GM19452 (cell line): ENCODE results near the gene KCNK18.
"Not testable (repeated sequence)": the region's sequence is repeated elsewhere in the genome, so short reads cannot be mapped to it uniquely, and the experiment has no call there.

Source experiments
- ATAC-seq: cut with Tn5 transposase; IDR thresholded peaks from one replicate; pipeline ENCODE4 v1.9.1; 2021; ENCODE audit not compliant: unreplicated experiment

KCNK18 gene

DNA sequence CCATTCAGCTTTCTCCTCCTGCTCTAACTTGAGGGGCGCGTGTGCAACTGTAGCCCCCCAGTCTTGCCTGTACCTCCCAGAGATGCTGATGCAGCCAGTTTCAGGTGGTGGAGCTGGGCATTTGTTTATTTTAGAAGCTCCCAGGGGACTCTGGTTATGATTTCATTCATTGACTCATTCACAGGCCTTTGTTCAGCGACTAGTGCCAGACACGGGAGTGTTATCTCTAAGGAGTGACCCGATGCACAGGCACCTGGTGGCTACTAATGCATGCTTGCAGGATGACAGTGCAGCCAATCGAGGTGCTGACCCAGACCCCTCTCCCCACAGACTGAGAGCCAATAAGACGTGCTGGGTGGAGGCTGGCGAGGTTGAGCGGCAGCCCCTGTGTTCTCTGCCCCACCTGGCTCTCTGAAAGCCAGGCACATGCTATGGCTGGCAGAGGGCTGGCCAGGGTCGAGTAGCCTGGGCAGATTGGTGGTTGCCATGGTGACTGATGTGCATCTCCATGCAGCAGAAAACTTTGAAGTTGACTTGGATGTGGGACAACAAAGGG lies 23.9 kb downstream of the KCNK18 start:
- ATAC-seq = no peak

DNA sequence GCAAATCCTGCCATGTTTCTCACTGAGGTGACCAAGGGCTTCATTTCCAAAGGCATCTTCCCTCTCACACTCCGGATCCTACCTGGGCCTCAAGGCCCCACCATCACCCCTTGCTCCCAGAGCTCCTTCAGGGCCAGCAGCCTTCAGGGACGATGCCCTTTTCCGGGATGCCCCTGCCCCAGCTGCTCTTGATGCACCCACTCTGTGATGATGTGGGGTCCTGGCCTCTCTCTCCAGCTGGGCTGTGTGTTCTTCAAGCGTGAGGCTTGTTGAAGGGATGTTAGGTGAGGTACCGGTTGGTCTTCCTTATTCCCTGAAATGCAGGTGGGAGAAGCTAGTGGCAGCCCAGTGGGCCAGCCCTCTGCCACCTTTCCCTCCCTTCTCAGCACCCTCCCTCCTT lies 25.3 kb downstream of the KCNK18 start:
- no peak for ATAC-seq

DNA sequence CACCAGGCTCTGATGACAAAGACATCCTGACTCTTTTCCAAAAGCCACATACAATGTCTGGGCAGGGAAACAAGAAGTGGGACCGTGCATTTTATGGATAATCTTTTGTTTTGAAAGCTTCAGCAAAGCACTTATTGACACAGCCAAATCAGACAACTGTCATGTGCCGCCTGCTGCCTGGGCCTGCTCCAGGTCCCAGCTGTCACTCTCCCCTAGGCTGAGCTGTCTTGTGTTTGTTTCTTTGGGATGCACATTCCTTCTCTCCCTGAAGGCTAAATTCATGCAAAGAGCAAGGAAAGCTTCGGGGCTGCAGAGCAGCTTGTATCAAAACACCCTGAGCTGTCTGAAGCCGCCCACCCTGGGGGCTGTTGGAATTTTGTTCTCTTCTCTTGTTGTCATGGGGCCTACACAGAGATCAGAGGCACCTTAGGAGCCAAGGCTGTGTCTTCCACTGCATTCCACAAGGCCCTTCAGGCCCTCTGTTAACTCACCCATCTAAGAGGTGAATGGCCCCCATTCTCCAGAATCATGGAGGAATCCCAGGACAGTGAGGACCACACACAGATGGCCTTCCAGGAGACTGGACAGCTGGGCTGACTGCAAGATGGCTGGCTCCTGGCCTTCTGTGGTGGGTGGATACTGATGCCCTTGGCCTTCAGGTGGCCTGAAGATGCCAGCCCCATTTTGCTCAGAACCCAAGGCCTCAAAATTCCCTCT lies 25.8 kb downstream of the KCNK18 start:
- no peak for ATAC-seq

DNA sequence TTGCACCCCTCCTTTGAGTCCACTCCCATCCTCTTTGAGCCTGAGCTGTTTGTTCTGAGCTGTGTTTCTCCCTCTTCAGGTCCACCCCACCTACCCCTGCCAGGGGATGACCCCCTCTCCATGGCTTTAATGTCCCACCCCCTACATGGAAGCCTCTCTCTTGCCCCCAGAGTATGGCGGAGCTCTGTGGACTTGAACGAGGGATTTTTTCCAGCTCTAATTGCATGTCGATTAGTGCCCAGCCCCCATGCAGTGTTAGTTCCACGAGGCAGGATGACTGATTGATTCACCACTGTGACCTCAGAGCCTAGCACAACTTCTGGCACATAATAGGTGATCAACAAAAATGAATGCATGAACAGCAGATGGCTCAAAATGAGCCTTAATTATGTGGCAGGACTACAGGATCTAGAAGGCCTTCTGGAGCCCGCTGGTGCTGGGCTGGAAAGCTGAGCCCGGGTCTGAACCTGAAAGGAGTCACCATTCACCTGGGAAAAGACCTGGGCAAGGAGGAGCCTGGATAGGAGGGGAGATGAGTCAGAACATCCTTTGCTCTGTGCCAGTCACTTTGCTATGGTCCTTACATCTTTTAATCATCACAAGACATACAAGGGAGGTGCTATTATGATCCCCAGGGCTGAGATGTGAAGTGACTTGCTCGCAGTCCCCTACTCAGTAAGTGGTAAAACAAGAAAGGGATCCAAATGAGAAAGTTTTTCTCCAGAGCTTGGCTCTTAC lies 26.6 kb downstream of the KCNK18 start:
- no peak for ATAC-seq

DNA sequence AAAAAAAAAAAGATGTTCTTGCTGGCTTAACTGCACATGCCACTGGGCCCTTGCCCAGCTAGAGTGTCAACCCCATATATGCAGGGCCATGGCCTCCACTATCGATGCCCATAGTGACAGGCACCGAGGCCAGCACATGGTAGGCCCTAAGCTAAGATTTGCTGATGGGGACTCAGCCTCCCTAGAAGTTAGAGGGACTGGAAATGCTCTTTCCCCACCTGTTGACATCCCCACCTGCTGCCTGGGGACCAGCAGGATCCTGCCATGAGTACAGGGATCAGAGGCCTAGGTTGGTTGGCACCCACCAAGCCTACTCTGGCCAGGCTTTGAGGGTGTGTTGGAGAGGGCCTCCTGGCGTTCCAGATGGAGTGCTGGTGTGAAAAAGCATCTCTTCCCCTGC lies 27.6 kb downstream of the KCNK18 start:
- ATAC-seq = no peak

DNA sequence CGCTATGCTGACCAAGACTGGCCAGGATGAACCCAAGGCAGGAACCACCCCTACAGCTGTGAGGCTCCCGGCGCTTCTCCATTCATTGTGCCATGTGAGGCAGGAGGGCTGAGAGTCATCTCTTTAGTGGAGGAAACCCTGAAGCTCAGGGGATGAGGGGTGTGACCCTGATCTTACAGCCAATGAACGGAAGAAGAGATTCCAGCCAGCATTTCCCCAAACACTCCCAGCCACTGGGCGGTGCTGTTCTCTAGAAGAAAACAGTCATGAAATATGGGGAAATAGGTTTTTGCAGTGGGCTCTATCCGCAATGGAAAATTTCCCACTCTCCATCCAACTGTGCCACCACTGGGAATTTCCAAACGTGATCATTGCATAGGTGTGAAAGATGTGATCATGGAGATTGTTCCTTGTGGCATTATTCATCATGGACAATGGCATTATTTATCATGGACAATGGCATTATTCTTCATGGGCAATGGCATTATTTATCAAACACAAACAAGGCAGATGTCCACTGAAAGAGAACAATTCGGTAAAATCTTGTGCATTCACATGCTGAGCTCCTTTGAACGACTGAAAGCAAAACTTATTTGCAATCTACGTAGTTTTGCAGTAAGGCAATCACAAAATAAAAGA lies 29.6 kb downstream of the KCNK18 start:
- no peak for ATAC-seq

DNA sequence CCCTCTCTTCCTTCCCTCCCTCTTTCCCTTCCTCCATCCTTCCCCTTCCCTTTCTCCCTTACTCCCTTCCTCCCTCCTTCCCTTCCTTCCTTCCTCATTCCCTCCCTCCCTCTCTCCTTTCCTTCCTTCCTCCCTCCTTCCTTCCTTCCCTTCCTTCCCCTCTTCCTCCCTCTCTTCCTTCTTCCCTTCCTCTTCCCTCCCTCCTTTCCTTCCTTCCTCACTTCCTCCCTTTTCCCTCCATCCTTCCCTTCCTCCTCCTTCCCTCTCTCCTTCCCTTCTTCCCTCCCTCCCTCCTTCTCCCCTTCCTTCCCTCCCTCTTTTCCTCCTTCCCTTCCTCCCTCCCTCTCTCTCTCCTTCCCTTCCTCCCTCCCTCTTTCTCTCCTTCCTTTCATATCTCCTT lies 30.9 kb downstream of the KCNK18 start:
- ATAC-seq = no peak

DNA sequence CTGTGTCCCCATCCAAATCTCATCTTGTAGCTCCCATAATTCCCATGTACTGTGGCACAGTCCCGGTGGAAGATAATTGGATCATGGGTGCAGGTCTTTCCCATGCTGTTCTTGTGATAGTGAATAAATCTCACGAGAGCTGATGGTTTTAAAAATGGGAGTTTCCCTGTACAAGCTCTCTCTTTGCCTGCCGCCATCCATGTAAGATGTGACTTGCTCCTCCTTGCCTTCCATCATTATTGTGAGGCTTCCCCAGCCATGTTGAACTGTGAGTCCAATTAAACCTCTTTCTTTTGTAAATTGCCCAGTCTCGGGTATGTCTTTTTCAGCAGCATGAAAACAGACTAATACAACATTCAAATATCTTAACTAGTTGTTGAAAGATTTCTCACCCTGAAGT lies 32.8 kb downstream of the KCNK18 start:
- not testable (repeated sequence) for ATAC-seq

DNA sequence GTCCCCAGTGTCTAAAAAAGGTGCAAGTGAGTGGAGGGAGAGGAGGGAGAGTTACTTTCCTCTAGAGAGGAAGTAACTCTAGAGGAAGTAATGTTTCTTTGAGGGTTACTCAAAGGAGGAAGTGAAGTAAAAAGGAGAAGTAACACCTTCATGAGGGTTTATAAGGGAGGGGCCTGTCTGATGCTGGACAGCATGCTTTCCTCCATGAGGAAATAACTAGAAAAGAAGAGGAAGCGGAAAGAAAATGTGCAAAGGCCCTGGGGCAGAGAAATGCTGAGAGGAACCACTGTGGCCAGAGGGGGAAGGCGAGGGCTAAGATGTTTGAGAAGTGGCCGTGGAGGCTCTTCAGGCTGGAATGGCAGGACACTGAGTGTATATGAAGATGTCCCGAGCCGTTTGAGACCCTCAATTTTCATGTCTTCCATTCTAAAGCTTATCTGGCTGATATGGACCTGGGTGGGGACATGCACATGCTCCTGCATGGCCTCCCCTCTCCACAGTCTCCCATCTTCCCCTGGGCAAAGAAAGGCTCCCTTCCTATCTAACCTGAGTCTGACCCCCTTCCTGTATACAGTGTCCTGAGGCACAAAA lies 40.2 kb downstream of the KCNK18 start:
- ATAC-seq = no peak

DNA sequence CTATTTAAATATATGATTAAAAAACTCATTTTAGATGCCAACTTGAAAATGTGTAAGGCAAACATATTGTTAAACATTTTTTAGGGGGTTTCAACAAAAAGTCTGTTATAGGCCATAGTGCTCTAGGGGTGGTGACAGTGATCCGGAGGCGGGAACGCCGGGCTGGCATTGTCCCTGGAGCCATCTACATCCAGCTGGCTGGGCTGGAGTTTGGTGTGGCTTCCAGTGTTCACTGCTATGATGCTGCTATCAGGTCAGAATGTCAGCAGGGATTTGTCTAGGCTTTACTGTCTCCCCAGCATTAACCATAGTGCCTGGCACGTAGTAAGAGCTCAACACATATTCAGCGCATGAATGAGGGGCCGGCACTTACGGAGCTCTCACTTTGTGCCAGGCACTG lies 41.8 kb downstream of the KCNK18 start:
- ATAC-seq = no peak

DNA sequence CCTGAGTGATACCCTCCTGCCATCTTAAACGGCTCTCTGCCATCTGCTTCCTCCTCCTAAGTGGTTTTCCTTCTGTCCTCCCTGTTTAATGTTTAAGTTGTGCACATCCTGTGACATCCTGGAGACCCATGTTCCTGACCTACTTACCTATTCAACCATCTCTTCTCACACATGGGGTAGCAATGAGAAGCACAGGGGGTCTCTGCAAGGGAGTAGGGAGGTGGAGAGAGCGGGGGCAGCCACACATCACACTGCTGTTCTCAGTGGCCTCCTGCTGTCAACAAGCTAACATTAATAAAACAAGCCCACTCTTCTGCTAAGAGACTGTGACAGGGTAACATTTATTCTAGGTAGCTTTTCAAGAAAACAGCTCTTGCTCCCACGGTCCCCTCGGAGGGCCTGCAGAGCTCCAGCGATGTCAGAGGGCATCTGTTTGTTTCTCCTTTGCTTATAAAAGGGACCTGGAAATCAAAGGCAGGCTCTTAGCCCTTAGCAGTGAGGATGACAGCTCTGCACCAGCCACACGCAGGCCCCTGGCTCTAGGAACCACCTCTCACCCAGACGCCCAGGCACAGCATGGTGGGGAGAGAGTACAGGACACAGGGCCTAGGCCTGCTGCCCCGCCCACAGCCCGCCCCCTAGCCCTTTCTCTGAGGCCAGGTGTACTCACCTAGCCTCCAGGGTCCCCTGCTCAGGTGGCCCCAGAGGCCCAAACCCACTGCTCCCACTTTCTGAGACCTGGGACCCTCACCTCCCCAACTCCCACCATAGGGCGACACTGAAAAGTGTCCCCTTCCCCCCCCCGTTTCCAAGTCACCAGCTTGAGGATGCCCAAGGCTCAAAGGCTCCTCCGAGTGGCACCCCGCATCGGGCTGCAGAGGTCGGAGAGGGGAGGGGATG lies 42.7 kb downstream of the KCNK18 start:
- ATAC-seq = no peak

DNA sequence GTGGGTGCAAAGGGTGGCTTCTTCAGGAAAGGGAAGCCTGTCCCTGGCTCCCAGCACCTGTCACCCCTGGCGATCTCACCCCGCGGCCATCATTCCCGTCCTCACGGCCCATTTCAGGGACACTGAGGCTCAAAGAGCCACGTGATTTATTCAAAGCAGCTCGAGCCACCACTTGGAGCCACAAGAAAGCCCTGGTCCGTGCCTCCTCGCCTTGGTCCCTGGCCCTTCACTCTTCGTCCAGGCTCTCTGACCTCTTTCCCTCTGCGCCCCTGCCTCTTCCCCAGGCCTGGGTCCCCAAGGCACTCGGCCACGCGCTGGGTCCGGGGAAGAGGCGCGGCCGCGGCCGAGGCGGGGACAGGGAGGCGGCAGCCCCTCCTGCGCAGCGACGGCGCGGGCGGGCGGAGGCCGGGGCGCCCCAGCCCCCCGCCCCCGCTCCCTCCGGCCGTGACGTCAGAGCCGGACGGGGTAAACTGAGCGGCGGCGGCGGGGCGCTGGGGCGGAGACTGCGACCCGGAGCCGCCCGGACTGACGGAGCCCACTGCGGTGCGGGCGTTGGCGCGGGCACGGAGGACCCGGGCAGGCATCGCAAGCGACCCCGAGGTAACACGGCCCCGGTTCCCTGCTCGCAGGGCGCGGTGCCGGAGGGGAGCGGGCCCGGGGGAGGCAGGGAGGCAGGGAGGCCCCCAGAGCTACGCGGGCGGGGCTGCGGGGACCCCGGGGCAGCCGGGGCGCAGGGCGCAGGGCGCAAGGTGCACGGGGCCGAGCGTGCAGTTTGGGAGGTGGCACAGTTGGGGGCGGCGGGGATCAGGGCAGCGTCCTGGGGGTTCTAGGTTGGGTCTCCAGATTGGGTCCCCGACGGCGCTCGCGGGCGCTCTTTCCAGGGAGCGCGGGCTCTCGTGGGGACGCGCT lies 43.6 kb downstream of the KCNK18 start, which contains the start of gene SLC18A2:
Gene SLC18A2, plus strand, starts transcription at position 494 of the 909 bp plus-strand sequence. CDS start 580 bp downstream, outside the sequence.
- no peak for ATAC-seq

DNA sequence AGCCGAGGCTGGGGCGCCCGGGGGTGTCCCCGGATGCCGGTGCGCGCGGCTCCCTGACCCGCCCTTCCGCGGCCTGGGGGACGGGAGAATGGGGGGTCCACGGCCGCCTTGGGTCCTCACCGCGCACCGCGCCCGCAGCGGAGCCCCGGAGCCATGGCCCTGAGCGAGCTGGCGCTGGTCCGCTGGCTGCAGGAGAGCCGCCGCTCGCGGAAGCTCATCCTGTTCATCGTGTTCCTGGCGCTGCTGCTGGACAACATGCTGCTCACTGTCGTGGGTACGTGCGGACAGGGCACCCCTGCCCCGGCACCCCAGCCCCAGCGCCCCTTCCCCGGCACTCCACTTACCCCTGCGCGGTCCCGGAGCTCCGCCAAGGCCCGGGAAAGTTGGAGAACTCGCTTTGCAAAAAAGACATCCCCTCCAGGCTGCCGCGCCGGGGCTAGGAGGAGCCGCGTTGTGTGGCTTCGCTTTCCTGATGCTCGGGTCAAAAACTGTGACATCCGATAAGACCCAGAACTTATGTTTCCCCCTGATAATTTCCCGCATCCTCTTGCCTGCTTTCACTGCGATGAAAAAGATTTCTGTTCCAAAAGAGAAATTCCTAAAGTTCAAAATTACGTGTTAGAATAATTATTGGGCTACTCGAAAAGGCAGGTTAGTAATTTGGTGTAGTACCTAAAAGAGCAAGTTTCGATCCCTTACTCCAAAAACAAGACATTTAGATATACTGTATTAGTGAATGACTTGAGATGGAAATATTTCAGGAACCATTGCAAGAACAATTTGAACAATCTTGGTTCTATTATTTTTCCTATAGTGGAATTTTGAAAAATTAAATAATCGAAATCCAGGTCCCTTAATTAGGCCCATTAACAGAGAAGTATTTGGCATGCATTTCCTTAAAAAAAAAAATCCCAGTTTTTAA lies 44.5 kb downstream of the KCNK18 start:
- no peak for ATAC-seq

DNA sequence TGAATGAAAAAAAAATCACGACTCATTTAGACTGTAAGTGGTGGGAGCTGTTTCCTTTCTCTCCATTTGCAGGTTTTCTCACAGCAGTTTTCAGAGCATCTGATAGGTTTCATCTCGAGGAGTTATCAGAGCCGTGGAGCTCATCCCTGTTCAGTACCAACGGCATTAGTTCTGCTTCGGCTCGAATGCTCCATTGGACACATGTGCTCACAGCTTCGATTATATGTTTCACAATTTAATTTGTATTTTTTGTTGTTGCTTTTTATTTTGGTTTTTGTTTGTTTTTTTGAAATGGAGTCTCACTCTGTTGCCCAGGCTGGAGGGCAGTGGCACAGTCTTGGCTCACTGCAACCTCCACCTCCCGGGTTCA lies 45.2 kb downstream of the KCNK18 start:
- no peak for ATAC-seq

DNA sequence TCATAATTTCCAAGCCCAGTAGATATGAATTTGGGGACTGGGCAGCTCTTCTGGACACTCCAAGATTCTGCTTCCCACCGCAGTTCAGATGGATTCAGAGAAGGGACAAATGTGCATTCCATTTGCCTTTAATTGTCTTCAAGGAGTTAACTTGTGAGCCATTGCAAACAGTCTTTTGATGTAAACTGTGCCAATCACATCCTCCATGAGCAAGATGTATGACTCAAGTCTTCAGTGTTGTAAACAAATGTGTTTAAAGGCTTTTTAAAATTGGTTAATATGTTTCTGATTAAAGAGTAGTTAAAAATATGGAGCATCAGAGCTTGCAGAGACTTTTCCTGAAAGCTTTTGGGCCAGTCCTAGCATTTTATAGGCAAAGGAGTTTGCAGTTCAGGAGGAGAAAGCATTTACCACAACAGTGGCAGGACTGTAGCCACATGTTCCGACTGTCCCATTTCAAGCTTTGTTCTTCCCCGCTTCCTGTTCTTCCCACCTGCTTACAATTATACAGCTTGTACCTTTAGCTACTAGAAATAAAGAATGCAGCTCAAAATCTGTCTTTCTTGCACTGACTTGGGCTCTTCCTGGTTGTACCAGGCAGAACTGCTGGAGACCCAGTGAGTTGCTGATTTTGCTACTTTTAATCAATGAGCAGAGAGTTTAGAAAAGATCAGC lies 49.8 kb downstream of the KCNK18 start:
- ATAC-seq = no peak

DNA sequence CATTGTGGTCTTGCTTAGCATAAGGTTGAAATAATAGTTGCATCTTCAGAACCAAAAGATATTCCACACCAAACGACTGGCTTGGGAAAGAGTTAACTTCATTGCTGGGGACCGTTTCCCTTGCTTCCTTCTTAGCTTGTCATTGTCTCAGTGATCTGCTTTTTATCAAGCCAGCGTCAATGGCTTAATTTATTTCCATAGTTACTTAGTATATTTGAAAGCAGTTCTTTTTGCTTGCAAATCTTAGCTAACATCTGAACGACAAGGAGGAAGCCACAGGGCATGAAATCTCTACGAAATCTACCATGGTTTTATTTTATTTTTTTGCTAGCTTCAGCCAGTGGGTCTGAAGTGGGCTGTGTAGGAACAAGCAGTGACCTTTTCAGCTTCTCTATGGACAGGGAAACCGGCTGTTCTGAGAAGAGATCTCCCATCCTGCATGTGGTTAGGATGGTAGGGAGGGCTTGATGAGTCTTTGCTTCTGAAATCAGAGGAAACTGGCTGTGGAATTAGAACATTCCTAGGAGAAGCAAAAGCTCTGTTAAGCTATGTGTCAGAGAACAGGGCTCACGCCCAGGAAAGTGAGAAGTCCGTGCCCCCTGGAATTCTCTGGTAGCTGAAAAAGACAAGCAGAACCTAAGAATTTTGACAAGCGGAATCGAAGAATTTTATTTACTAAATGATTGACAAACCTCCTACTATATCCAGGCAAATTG lies 51.6 kb downstream of the KCNK18 start:
- no peak for ATAC-seq

DNA sequence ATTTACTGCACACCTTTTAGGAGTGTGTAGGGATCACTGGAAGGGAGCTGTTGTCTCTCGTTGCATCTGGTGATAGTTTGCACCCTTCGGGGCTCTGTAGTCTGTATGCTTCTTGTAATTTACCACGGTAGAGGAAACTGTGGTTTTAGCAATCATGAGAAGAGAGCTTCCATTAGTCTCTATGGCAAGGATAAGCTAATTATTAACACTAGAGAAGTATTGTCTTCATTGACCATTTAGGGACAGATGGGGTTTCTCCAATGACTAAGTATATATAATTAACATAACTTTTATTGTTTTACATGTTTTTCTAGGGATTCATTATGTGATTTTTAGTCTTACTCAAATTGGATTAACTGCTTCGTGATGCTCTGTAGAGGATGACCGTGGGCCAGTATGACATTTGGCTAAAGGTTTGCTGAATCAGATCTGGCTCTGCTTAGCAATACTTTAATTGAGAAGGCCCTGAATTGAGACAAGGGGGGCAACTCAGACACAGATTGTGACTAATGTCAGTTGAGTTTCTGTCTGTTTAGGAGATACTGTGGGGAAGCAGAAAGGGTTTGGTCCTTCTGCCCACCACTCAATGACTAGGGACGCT lies 52.3 kb downstream of the KCNK18 start:
- ATAC-seq = peak; percentile 90
